ENCODE data around the gene ACAT2.
A peak's percentile ranks its signal among the peaks of the same experiment; 100 is the strongest.
"Not testable (repeated sequence)": the region's sequence is repeated elsewhere in the genome, so short reads cannot be mapped to it uniquely, and the experiment has no call there.

ACAT2 gene

DNA sequence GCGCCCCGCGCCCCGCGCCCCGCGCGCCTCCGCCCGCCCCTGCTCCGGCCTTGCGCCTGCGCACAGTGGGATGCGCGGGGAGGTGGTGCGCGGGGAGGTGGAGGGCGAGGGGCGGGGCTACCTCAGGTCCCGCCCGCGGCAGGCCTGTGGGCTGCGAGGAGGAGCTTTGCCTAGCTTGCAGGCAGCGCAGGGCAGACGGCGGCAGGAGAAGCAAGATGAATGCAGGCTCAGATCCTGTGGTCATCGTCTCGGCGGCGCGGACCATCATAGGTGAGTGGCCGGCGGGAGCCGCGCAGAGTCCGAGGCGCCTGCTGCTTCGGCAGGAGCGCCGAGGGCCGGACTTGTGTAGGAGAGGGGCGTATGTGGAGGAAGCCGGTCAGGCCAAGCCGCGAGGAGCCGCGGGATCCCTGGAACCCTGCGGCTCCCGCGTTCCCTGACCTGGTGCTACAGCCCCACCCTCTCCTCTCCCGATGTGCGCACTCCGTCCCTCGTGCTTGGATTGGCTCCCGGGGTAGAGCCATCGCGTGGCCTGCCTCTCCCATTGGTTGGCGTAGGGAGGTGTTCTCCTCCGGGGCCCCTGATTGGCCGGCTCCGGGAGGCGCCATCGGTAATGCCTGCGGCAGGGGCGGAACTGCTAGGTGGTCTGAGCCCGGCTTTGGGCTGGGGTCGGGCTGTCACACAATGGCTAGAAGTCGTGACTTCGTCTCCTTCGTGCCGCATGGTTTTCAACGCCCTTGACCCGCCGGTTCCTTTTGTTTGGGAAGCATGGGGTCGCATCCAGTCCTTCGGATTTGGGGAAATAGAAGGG is at the start of gene ACAT2:
Gene ACAT2 (plus strand): TSS at position 173 of the 808 bp plus-strand sequence. CDS start 43 bp downstream, at position 216.
- peak; percentile 80 to 84 (median 82) for DNase-seq (ENCODE audit: low read depth in 3 of 3, low spot score in 1 of 3)

DNA sequence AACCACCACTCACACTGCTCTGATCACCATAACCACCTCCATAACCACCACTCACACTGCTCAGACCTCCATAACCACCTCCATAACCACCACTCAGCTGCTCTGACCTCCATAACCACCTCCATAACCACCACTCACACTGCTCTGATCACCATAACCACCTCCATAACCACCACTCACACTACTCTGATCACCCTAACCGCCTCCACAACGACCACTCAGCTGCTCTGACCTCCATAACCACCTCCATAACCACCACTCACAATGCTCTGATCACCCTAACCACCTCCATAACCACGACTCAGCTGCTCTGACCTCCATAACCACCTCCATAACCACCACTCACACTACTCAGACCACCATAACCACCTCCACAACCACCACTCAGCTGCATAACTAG is 49.5 kb upstream of the ACAT2 start:
- DNase-seq (ENCODE audit: low read depth in 3 of 3, low spot score in 1 of 3), result not testable (repeated sequence)

DNA sequence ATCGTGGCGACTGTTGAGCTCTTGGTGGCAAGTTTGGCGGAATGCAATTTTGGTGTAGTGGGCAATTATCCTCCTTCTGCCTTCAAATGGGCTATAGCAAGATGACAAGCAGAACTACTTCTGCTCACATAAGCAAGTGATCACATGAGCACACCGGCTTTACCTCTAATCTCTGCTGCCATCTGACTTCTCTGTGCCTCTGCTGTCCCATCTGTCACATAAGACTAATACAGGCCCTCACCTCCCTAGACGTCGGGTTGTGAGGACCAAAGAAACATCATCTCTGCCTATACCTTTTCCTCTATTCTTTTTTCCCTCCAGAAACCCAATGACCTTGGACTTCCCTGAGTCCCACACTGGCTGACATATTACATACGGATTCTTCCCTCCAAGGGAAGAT is 47.9 kb upstream of the ACAT2 start:
- no peak for DNase-seq (ENCODE audit: low read depth in 3 of 3, low spot score in 1 of 3)

DNA sequence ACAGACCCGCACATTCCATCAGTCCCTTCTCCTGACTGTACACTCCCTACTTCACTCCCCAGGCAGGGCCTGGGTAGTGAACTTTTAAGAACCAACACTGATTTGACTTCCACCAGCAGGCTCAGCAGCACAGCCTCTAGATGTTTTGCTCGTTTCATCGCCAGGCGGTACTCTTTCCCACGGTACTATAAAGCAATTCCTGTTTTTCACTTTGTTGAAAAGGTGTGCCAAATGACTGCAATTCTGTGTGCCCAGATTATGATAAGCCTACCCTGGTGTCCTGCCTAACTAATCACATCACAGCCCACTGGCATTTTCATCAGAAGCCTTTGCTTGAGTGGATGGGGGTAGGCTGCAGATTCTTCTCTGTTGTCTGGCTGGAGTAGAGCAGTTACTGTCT is 47.4 kb upstream of the ACAT2 start:
- no peak for DNase-seq (ENCODE audit: low read depth in 3 of 3, low spot score in 1 of 3)

DNA sequence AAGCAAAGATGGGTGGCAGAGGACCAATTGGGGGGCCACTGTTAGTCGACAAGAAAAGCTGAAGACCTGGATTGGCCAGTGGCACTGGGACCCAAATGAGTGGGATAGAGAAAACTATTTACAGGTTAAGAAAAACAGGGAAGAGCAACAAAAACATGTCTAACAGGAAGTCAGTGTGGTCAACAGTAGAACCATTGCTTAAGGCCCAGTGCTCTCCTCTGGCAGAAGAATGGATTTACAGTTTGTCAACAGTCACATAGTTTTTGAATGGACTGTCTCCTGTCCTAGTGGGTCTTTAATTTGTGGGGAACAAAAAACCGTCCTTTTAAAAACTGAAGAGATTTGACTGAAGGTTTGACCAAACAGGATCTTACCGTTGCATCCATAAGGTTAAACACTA is 46.7 kb upstream of the ACAT2 start:
- DNase-seq (ENCODE audit: low read depth in 3 of 3, low spot score in 1 of 3), result no peak

DNA sequence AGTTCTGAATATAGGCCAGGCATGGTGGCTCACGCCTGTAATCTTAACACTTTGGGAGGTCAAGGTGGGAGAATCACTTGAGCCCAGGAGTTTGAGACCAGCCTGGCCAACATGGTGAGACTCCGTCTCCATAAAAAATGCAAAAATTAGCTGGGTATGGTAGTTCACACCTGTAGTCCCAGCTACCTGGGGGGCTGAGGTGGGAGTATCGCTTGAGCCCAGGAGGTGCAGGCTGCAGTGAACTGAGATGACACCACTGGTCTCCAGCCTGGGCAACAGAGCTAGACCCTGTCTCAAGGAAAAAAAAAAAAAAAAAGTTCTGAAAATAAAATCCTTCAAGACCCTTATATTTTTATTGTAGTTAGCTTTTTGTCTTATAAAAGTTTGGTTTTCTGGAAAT is 46.2 kb upstream of the ACAT2 start:
- no peak for DNase-seq (ENCODE audit: low read depth in 3 of 3, low spot score in 1 of 3)

DNA sequence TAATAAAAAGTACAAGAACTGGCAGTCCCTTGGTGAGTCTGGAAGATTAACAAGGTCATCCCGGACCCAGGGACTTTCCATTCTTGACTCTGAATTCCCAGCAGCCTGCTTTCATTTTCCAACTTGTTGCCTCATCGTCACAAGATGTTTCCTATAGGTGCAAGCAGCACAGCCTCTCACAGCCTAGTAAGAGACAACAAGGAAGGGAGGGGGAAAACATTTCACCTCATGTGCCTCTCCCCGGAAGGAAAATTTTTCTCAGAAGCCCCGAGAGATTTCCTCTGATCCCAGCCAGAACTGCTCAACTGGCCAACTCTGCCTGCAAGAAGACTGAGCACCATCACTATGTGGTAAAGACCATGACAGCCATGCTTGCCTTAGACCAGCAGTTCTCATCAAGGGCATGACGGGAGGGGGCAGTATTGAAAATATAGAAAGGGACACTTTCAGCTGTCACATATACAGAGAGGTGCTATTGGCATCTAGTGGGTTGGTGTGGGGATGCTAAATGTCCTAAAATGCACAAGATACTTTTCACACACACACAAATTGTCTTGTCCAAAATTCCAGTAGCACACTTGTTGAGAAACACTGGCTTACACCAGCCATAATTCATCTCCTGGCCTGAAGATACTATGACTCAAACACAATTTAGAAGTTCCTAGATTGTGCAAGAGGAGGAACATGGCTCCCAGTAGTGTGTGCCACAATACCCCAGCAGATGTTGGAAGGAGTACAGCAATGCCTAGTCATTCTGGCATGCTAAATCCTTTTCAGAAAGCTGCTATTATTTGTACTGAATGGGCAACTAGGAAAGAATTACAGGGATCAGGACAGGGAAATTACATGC is 45.4 kb upstream of the ACAT2 start:
- DNase-seq (ENCODE audit: low read depth in 3 of 3, low spot score in 1 of 3), result no peak

DNA sequence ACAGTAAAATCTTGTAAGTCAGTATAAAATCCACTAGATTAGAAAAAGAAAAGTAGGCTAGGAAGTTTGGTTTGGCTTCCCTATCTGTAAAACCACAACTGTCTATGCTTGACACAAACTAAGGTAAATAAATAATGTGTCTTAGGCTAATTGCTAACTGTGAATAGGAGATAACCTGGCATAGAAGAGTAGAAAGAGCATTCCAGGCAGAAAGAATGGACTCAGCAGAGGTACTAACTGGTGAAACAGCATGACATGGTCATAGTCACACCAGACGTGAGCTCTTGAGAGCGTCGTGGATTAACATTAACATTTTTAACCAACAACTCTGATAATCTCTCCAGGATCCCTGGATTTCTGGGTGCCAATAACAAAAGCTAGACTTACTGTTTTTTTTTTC is 43.2 kb upstream of the ACAT2 start:
- DNase-seq (ENCODE audit: low read depth in 3 of 3, low spot score in 1 of 3), result no peak

DNA sequence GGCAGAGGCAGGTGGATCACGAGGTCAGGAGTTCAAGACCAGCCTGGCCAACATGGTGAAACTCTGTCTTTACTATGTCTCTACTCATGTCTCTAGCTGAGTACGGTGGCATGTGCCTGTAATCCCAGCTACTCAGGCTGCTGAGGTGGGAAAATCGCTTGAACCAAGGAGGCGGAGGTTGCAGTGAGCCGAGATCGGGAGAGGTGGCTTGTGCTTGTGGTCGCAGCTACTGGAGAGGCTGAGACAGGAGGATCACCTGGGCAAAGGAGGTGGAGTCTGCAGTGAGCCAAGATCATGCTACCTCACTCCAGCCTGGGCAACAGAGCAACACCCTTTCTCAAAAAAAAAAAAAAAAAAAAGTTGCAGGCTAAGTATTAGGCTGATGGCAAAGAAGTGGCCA is 42.6 kb upstream of the ACAT2 start:
- DNase-seq (ENCODE audit: low read depth in 3 of 3, low spot score in 1 of 3), result no peak

DNA sequence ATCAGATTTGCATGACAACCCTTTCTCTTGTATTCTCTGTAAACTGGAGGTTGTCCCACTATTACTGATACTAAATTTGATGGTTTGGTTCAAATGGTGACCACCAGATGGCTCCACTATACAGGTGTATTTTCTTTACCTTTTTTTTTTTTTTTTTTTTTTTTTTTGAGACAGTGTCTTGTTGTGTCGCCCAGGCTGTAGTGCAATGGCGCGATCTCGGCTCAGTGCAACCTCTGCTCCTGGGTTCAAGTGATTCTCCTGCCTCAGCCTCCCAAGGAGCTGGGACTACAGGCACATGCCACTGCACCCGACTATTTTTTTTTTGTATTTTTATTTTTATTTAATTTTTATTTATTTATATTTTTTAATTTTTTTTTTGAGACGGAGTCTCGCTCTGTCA is 41.1 kb upstream of the ACAT2 start:
- DNase-seq (ENCODE audit: low read depth in 3 of 3, low spot score in 1 of 3), result peak in 1 of 3 donors; percentile 24

DNA sequence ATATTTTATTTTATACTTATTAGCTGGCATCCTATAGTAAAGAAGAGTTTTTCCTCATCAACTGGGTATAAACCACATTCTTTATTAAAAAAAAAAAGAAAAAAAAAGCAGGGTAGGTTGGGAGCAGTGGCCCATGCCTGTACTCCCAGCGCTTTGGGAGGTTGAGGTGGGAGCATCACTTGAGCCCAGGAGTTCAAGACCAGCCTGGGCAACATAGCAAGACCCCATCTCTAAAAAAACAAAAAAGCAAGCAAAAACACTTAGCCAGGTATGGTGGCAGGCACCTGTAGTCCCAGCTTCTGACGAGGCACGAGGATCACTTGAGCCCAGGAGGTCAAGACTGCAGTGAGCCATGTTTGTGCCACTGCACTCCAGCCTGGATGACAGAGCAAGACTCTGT is 39.9 kb upstream of the ACAT2 start:
- DNase-seq (ENCODE audit: low read depth in 3 of 3, low spot score in 1 of 3), result not testable (repeated sequence)

DNA sequence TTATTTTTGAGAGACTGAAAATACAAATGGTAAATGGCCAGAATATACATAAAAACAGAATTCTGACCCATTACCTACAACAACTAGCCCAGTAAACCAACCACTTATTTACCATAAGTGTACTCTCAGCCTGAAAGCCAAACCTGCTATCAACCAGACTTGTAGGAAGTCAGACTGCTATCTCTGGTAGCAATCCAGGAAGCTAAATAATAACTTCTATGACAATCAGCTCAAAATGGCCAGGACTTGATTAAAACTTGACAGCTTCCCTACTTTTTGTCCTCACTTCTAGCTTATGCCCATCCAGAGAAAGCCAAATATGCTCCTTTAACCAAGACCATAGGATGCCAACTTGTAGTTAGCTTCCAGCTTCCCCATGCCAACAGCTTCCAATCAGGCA is 39.2 kb upstream of the ACAT2 start:
- no peak for DNase-seq (ENCODE audit: low read depth in 3 of 3, low spot score in 1 of 3)

DNA sequence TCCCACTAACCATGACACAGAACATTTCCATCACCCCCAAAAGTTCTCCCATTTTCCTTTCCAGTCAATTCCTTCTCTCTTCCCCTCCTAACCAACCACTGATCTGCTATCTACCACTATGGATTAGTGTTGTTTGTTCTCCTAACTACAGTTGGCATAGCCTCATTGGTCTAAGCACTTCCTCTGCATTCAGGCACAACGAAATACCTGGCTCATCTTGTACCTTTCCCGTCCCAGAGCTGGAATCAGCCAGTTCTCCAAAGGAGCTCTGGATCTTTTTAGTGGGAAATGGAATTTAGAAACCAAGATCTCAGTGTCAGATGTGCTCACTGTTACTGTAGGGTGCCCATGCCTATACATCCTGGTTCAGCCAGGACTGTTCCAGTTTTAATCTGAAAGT is 38.6 kb upstream of the ACAT2 start:
- DNase-seq (ENCODE audit: low read depth in 3 of 3, low spot score in 1 of 3), result no peak

DNA sequence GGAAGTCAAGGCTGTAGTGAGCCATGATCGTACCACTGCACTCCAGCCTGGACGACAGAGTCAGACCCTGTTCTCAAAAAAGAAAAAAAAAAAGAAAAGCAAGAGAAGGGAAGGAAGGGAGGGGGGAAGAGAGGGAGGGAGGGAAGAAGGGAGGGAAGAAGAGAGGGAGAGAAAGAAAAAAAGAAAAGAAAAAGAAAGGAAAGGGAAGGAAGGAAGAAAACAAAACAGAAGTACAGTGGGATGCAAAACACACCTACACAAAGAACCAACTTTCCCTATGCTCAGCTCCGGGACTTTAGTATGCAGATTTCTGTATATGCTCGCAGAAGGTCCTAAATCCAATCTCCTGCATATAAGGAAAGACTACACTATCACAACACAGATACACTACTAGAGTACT is 37.1 kb upstream of the ACAT2 start:
- DNase-seq (ENCODE audit: low read depth in 3 of 3, low spot score in 1 of 3), result no peak

DNA sequence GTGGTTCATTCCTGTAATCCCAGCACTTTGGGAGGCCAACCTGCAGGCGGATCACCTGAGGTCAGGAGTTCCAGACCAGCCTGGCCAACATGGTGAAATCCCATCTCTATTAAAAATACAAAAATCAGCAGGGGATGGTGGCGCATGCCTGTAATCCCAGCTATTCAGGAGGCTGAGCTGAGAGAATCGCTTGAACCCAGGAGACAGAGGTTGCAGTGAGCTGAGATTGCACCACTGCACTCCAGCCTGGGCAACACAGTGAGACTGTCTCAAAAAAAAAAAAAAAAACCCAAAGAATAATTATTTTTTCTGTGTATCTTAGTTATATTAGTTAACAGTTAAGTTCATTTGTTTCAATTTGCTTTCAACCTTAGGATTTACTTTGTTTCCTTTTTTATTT is 36.6 kb upstream of the ACAT2 start:
- not testable (repeated sequence) for DNase-seq (ENCODE audit: low read depth in 3 of 3, low spot score in 1 of 3)

DNA sequence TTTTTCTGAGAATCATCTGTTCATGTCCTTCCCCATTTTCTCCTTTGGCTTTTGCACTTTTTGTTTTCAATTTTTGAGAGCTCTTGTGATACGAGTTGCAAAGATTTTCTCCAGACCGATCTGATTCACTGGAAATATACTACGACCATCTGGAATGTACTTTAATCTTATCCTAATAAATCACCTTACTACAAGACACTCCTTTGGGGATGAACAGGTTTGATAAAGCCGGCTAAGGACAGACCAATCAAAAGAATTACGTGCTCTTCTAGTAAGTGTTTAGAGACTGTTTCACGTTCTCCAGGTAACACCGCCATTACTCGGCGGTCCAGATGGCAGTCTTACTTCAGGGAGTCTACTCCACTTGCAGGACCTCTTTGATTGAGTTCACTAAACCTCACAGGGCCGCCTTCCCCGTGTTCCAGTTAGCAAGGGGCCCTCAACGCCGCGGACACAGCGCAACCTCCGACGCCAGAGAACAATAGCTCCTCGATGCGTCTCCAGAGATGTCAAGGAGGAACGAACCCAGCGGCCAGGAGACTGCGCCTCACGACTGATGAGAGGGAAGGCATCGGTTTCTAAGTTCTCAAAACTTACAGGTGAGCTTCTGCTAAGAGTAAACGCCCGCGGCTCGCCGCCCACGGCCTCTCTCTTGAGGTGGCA is 35.5 kb upstream of the ACAT2 start:
- no peak for DNase-seq (ENCODE audit: low read depth in 3 of 3, low spot score in 1 of 3)

DNA sequence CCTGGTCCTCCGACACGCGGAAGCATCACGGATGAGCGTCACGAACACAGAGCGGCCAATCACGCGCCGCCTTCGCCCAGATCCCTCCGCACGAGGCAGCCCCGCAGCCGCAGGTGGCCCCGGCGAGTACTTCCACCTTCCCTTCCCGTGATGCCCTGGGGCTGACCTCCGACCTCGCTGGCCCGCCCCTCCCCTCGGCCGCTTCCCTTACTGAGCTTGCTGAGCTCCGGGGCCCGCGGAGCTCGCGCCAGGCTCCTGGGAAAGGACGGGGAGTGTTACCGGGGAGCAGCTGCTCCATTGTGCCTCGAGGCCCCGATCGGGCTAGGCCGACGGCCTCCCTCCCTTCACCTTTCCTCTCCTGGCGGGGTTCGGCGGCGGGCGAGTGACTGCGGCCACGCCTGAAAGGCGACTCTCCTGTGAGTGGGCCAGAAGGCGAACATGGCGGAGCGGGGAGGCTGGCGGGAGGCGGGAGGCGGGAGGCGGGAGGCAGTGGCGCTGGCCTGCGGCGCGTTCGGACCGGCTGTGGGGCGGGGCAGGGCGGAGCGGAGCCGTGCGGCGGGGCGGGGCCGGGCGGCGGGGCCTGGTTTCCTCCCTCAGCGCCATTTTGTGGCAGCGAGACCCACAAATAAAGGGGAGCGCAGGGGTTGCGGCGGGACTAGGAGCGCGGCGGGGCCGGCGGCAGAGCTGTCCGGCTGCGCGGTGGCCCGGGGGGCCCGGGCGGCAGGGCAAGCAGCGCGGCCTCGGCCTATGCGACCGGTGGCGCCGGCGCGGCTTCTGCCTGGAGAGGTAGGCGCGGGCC is 34.7 kb upstream of the ACAT2 start, which contains the start of gene WTAP:
Gene WTAP (plus strand): TSS at position 589 of the 799 bp plus-strand sequence. CDS start 8,760 bp downstream, outside the sequence.
- peak; percentile 89 to 95 (median 93) for DNase-seq (ENCODE audit: low read depth in 3 of 3, low spot score in 1 of 3)

DNA sequence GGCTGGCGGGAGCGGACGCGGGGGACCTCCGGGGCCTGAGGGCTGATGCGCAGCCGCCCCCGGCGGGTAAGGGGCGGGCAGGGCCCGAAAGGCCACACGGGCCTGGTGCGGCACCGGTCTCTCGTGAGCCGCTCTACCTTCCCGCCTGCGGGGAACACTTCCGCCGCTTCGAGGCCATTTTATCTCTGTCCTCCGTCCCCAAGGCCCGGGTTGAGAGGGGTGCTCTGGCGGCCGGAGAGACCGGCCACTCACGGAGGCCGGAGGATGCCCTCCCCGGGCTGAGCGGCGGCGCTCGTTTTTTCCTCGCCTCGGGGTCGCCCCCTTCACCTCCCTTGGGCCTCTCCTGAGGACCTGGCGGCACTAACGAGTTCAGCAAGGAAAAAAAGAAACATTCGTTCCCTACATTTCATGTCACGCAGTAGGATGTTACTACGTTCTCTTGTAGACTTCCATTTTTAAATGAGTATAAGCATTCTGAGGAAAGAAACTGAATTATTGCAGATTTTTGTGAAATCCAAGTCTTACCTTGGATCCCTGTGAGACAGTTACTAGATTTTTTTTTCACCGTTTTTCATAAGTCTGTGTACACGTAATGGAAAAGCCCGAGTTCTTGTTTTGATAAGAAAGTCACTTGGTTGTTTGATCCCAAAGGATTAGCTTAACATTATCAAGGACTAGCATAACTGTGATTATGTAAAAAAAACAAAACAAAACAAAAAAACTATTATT is 34.0 kb upstream of the ACAT2 start:
- peak in 1 of 3 donors; percentile 7 for DNase-seq (ENCODE audit: low read depth in 3 of 3, low spot score in 1 of 3)

DNA sequence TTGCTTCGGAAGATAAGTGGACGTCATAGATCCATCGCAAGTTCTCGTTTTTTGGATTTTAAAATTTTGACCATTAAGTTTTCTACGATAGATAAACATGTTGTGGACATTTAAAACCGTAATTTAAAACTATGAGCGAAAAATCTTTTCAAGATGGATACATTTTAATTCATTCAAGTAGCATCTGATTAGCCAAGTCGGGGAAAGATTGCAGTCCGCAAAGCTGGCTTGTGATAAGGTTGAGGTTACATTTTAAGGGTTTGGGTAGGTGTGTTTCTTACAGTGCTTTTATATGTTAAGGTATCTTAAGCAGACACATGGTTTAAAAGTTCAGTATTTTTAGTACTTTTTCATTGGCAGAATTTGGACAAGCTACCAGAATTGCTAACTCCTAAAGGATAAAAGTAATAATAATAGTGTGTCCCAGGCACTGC is 33.3 kb upstream of the ACAT2 start:
- DNase-seq (ENCODE audit: low read depth in 3 of 3, low spot score in 1 of 3), result no peak
